Activated T-helper 1 cell treated with anti-CD3 and anti-CD28 coated beads, Interleukin-2, amount 50 U/mL, for 16 hours (primary cell): ENCODE measurements around the gene DAZAP2.

Source experiments
- DNase-seq, 2 donors: peaks; one replicate each; pipeline ENCODE4 v3.0.0-alpha.2; 2020; ENCODE audit warnings: low read depth in 1 of 2, low spot score in 1 of 2

Gene DAZAP2, protein sequence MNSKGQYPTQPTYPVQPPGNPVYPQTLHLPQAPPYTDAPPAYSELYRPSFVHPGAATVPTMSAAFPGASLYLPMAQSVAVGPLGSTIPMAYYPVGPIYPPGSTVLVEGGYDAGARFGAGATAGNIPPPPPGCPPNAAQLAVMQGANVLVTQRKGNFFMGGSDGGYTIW

GRCh38 chr12:51238510-51239334 lies at the start of gene DAZAP2:
DAZAP2 (plus strand) TSS chr12:51238826; CDS start chr12:51238908, 82 bp downstream.
- peak; percentile 88 to 92 for DNase-seq

GRCh38 chr12:51189790-51190355 lies 48.8 kb upstream of the DAZAP2 start:
- no peak for DNase-seq

DNA sequence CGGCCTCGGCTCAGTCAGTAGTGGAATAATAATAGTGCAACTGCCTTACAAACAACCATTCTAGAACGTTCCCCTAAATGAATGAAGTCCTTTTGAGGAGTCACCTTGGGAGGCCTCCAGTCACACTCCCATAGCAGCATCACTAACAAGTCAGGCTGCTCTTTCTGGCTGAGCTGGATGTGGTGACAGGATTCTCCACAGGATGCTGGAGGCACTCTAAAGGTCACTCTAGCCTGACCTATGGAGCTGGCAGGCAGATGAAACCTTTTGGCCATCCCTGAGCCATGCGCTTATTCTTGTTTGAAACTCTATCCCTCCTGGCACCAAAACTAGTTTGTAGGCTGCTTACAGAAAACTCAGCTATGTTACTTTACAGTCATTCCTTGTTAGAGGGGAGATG lies 47.8 kb upstream of the DAZAP2 start:
- DNase-seq: no peak

- no peak for DNase-seq
Observed at GRCh38 chr12:51191516-51192283, 46.9 kb upstream of the DAZAP2 start.

- no peak for DNase-seq
Observed at GRCh38 chr12:51192284-51192671, 46.3 kb upstream of the DAZAP2 start.

DNA sequence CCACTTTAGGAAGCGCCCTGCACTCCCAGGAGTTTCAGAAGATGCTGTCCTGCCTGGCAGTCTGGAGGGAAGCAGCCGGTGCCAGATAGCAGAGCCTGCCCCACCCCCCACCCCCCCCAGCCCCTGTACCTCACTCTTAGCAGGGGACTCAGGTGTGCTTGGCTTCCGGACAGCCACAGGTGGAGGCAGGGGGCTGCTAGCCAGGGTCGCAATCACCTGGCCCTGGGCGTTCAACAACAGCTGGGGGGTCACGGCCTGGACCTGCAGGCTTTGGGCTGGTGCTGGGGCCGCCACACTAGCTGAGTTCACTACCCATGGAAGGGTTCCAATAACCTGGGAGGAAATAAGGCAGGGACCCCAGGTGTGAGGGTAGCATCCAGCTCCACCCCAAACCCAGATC lies 42.8 kb upstream of the DAZAP2 start:
- DNase-seq: no peak

DNA sequence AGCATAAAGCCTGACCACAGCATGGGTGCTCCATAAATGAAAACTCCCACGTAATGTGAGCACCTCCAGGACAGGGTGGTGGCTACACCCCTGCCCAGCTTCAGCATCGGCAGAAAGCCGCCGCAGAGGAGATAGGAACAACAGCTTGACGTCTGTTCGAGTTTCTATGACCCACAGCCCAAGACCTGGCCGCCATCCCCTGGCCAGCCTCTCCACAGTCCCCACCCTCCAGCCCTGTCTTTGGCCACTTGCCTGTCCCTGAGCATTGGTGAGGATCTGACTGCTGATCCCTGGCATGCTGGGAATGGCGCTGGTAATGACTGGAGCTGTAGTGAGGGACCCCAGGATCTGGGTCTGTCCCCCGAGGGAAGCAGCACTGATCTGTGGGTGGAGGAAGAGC lies 42.1 kb upstream of the DAZAP2 start:
- DNase-seq: no peak

DNA sequence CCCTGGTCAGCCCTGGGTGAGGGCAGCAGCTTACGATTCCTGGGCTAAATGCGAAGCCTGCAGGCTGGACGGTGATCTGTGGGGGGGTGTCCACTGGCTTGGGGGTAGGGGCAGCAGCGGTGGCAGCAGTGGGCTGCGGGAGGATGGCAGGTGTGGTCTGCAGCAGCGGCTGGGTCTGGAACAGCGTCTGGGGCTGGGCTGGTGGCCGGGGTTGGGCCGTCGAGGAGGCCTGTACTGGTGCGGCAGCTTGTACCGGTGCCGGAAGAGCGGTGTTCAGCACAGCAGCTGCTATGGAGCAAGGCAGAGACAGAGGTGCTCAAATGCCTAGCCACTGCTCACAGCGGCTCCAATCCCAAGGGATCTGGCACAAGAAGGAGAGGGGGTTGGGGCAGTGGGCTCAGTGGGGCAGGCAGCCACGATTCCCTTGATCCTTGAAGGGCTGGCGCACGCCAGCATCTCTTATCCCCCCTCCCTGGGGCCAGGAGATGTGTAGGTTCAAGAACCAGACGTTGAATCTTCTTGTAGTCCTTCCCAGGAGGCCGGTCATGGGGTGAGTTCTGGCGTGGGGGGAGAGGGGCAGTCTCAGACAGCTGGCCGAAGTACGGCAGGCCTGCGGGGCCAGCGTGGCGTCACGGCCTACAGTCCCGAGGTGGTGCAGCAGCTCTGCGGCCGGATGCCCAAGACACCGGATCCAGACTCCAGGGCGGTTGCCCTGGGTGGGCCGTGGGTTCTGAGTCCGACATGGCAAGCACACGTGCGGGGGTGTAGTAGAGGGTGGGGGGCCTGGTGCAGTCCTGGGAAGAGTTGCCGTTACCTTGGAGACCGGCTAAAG lies 40.7 kb upstream of the DAZAP2 start:
- DNase-seq: no peak

DNA sequence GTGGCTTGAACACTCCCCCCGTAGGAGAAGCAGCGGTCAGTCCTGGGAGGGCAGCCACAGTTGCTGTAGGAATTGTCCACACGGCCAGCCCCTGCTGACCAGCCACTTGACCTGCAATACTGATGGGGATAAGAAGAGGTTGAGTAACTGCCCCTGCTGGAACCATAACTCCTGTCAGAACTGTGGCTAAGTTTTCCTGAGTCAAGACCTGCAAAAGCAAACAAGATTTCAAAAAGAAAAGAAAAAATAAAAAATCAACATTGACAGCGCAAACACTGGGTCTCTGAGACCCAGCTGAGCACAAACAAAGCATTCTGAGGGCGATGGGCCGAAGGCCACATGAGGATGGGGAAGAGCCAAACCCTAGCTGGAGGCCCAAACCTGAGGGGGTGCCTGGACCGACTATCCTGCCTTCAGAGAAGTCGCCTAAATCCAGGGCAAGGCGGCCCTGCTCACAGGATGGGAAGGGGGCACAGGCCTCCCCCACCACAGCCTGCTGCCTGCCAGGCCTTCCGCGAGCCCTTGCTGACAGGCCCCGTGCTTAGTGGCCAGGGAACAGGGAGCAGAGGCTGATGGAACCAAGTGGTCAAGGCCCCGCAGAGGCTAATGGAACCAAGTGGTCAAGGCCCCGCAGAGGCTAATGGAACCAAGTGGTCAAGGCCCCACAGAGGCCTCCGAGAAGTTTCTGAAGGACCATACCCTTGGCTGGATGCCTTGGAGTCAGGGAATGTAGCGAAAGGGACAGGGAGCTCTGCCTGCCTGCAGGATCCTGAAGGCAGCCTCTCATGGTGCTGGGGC lies 39.9 kb upstream of the DAZAP2 start:
- DNase-seq: no peak

DNA sequence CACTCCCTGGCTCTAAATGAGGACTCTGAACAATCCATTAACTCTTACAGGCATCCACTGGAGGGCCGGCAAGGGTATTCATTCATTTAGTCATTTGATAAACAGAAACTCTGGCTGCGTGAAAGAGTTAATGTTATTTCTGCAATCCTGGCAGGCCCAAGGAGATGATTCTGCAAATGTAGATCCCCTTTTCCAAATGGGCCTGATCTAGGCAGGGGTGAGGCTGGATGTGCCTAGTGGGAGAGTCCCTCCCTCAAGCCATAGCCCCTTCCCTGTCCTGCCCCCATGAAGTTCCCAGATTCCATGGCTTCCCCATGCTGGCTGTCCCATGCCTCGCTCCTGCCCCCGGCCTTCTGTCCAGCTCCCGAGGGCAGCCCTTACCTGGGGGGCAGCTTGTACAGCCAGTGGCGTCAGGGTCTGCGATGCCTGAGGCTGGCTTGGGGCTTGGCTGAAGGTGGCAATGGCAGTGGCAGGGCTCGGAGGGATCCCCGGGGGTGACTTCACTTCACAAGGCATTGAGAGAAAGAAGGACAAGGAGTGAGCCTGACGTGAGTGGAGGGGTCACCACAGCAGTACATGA lies 39.2 kb upstream of the DAZAP2 start:
- no peak for DNase-seq

- no peak for DNase-seq
Observed at GRCh38 chr12:51200156-51200555, 38.5 kb upstream of the DAZAP2 start.

GRCh38 chr12:51200806-51201205 lies 37.8 kb upstream of the DAZAP2 start:
- DNase-seq: no peak

- no peak for DNase-seq
Observed at GRCh38 chr12:51202718-51203117, 35.9 kb upstream of the DAZAP2 start.

- no peak for DNase-seq
Observed at GRCh38 chr12:51205350-51205749, 33.3 kb upstream of the DAZAP2 start.

- no peak for DNase-seq
Observed at GRCh38 chr12:51208016-51208660, 30.5 kb upstream of the DAZAP2 start.

- DNase-seq: no peak
Observed at GRCh38 chr12:51209259-51209658, 29.4 kb upstream of the DAZAP2 start.

- DNase-seq: no peak
Observed at GRCh38 chr12:51210690-51211395, 27.8 kb upstream of the DAZAP2 start.

GRCh38 chr12:51214895-51215294 lies 23.7 kb upstream of the DAZAP2 start:
- no peak for DNase-seq

DNA sequence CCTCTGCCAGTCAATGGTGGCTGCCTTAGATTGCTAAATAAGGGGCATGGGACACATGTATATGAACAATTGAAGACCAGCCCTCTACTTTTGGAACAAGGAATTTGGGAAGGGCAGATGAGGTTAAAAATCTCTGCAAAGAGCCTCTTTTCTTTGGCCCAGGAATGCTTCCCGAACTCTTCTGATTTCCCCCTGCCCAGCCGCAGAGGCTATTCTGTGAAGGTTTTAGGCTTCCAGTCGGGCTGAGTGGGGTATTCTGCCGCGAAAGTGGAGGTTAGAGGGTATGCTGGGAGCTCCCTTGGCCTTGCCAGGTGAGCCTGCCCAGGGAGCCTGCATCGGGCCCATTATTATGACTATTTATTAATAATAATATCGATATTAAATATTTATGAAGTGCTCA lies 22.0 kb upstream of the DAZAP2 start:
- no peak for DNase-seq
